Measurements from ENCODE around the gene SPEM2. TPM values are rescaled to one million over a fixed set of nuclear protein-coding genes. Genes with fewer than 3 reads are reported as not detected.

SPEM2 gene
- total RNA-seq, 4 donors from 2014 or later: 0.40 TPM; not detected in 3

- Histone ChIP-seq H3K4me1 (peaks cover 17 to 31% of the 10 kb centered on the region in 2 donors), H3K36me3 (peaks cover 24 to 33% of the 10 kb centered on the region in 2 donors), H3K27me3 (no peaks in the 10 kb centered on the region), H3K27ac (no peak overlapping the region), H3K9me3 (no peaks in the 10 kb centered on the region), H3K4me3 (replicated peaks in 1 of 3) (no peak overlapping the region)
- 94 to 96% methylated on average over 9 of the region's 9 CpGs for WGBS, 2 donors
- intact Hi-C loops (cut with DNase I): no loop called here
- TF ChIP-seq, protein P1, sequence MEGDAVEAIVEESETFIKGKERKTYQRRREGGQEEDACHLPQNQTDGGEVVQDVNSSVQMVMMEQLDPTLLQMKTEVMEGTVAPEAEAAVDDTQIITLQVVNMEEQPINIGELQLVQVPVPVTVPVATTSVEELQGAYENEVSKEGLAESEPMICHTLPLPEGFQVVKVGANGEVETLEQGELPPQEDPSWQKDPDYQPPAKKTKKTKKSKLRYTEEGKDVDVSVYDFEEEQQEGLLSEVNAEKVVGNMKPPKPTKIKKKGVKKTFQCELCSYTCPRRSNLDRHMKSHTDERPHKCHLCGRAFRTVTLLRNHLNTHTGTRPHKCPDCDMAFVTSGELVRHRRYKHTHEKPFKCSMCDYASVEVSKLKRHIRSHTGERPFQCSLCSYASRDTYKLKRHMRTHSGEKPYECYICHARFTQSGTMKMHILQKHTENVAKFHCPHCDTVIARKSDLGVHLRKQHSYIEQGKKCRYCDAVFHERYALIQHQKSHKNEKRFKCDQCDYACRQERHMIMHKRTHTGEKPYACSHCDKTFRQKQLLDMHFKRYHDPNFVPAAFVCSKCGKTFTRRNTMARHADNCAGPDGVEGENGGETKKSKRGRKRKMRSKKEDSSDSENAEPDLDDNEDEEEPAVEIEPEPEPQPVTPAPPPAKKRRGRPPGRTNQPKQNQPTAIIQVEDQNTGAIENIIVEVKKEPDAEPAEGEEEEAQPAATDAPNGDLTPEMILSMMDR (IDR thresholded peaks at IDR 0.05): no peak
- no peak for TF ChIP-seq POLR2A (IDR thresholded peaks at IDR 0.05)
- DNase-seq: no peak
Observed at GRCh38 chr17:7464081-7464480, 38.7 kb downstream of the SPEM2 start.

DNA sequence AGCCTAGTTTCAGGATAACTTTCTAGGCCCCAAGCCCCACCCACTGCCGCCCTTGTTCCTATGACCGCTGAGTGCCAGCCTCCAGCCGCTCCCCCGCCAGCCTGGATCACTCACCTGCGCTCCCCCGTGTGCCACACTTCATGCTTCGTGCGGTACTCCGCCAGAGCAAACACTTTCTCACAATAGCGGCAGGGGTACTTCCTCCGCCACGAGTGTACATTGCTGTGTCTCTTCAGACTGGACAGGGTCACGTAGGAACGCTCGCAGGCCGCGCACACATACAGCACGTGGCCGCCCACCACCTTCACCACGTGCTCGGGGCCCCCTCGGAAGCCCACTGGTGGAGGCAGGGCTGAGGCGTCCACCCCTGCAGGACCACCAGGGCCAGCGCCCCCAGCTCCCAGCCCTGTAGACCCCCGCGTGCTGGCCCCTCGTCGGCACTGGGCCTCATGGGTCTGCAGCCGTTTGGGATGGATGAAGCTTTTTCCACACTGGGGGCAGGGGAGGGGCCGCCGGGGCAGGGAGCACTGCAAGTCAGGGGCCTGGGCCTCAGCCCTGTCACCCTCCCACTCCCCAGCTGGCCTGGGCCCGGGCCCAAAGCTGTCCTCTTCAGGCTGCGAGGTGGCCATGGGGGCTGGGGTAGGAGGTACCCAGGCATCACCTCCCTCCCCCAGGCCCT, 40.3 kb downstream of the SPEM2 start:
- H3K9me3 ChIP-seq: no peaks in the 10 kb centered on the region
- H3K4me1 ChIP-seq: peaks cover 28 to 34% of the 10 kb centered on the region in 2 donors
- no peak overlapping the region for H3K4me3 ChIP-seq (replicated peaks in 1 of 3)
- DNase-seq: no peak
- TF ChIP-seq POLR2A (IDR thresholded peaks at IDR 0.05): no peak
- TF ChIP-seq, protein P1 (IDR thresholded peaks at IDR 0.05): no peak
- peak overlapping the region; percentile 54 to 74 (median 66) for H3K27ac ChIP-seq
- H3K36me3 ChIP-seq: peaks cover 24 to 33% of the 10 kb centered on the region in 2 donors
- 80 to 93% methylated on average over 18 to 21 of the region's 33 CpGs for WGBS, 2 donors
- H3K27me3 ChIP-seq: no peaks in the 10 kb centered on the region
- intact Hi-C loops (cut with DNase I): no loop called here

DNA sequence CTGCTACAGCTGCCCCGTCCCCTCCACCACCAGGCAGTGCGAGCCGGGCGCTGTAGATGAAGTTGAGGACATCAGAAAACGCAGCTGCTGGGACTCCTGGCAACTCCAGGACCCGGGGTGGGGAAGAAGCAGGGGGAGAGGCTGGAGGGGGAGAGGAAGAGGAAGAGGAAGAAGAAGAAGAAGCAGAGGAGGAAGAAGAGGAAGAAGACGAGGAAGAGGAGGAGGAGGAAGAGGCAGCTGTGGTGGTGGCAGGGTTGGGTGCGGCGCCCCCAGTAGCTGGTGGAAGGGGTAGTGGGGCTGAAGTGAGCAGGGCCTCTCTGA, 40.9 kb downstream of the SPEM2 start:
- Histone ChIP-seq H3K27me3 (no peaks in the 10 kb centered on the region), H3K36me3 (peaks cover 24 to 33% of the 10 kb centered on the region in 2 donors), H3K27ac (peak overlapping the region; percentile 54 to 74 (median 66)), H3K9me3 (no peaks in the 10 kb centered on the region), H3K4me3 (replicated peaks in 1 of 3) (no peak overlapping the region), H3K4me1 (peaks cover 28 to 38% of the 10 kb centered on the region in 2 donors)
- WGBS, 2 donors: 77 to 87% methylated on average over 9 of the region's 9 CpGs
- intact Hi-C loops (cut with DNase I): no loop called here
- no peak for DNase-seq
- TF ChIP-seq POLR2A (IDR thresholded peaks at IDR 0.05): no peak
- TF ChIP-seq, protein P1 (IDR thresholded peaks at IDR 0.05): no peak

DNA sequence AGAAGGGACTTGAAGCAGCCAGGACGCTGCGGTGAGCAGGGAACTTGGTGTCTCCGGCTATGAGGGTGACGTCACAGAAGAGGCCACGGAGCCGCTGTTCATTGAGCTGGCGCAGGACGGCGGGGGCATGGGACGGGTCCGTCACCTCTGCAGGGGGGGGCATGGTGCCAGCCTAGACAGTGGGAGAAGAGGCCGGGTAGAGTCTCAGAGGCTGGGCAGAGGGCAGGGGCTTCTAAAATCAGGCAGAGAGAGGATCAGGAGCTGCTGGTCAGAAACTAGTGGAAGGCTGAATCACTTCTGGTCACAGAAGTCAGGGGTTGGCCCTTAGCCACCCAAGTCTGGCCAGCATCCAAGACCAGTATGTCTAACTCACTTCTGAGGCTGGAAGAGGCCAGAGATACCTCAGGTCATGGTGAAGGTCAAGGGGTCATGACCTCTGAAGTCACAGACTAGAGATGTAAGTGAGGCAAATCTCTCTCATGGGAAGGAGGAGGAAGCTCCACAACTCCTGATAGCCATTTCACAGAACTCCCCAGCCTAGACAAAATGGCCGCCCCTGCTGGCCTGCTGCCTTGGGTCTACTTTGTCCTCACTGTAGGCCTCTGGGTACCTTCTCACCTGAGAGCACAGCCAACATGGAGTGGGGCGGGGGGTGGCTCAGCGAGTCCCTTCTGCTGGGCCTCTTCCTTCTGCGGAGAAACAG, 41.4 kb downstream of the SPEM2 start:
- 46 to 47% methylated on average over 16 of the region's 16 CpGs for WGBS, 2 donors
- H3K4me3 ChIP-seq (replicated peaks in 1 of 3): no peak overlapping the region

More for the DNA sequence above, 41.4 kb downstream of the SPEM2 start:
- intact Hi-C loops (cut with DNase I): no loop called here
- peaks cover 29 to 43% of the 10 kb centered on the region in 2 donors for H3K4me1 ChIP-seq
- TF ChIP-seq POLR2A (IDR thresholded peaks at IDR 0.05): no peak
- TF ChIP-seq, protein P1 (IDR thresholded peaks at IDR 0.05): no peak
- H3K36me3 ChIP-seq: peaks cover 24 to 31% of the 10 kb centered on the region in 2 donors
- peak; percentile 78 to 85 for DNase-seq
- H3K9me3 ChIP-seq: no peaks in the 10 kb centered on the region
- no peaks in the 10 kb centered on the region for H3K27me3 ChIP-seq
- peak overlapping the region; percentile 54 to 74 (median 66) for H3K27ac ChIP-seq

Data from thyroid gland (tissue), 4 donors.